Stimulated activated effector memory CD8-positive, alpha-beta T cell treated with anti-CD3 and anti-CD28 coated beads, Interleukin-12 subunit alpha, Interleukin-12 subunit beta, amount 100 ng/mL, for 72 hours (primary cell): ENCODE measurements around the gene JARID2.

Experiments used
- ATAC-seq: fragments of 150-1000 bp; cut with Tn5 transposase; 2 replicates; pipeline ENCODE4 v1.10.0; 2021
- DNase-seq, 2 donors: peaks; one replicate each; pipeline ENCODE4 v3.0.0; 2021 to 2022; ENCODE audit warnings: low spot score in 2 of 2
- H3K27ac Mint-ChIP-seq: one replicate; pipeline ENCODE4 v1.8.0; 2022; ENCODE audit warnings: mild to moderate bottlenecking, mixed read lengths
- H3K36me3 Mint-ChIP-seq: one replicate; pipeline ENCODE4 v1.8.0; 2022; ENCODE audit warnings: mild to moderate bottlenecking, mixed read lengths
- H3K4me1 Mint-ChIP-seq: one replicate; pipeline ENCODE4 v1.8.0; 2022; ENCODE audit warnings: mixed read lengths
- H3K4me3 Mint-ChIP-seq: one replicate; pipeline ENCODE4 v1.8.0; 2022; ENCODE audit warnings: mild to moderate bottlenecking, mixed read lengths
- H3K9me3 Mint-ChIP-seq: one replicate; pipeline ENCODE4 v1.8.0; 2022; ENCODE audit warnings: mixed read lengths

Gene JARID2

DNA sequence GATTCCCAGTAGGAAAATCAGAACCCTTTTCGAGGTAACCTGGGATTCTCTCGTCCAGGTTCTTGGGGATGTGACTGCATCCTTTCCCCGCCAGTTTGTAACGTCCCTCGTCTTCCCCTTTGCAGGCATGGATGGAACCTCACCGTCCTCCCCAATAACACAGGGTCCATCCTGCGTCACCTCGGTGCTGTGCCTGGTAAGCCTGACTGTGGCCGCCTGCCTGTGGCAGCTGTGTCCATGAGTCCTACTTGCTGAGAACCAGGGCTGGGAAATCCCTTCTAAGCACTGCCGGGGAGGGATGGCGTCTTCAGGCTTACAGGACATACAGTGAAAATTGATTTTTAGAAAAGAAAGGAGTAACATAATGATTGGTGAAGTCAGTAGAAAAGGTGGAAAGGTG, 261.4 kb downstream of the JARID2 start:
- Mint-ChIP-seq H3K36me3 (peaks cover 100% of the 10 kb centered on the region), H3K4me3 (no peak overlapping the region), H3K9me3 (no peaks in the 10 kb centered on the region), H3K27ac (no peak overlapping the region), H3K4me1 (peaks cover 21% of the 10 kb centered on the region)
- no peak for DNase-seq
- no peak for ATAC-seq

GRCh38 chr6:15507746-15508145, 261.9 kb downstream of the JARID2 start:
- Mint-ChIP-seq H3K4me3 (no peak overlapping the region), H3K27ac (no peak overlapping the region), H3K9me3 (no peaks in the 10 kb centered on the region), H3K4me1 (peaks cover 21% of the 10 kb centered on the region), H3K36me3 (peaks cover 100% of the 10 kb centered on the region)
- DNase-seq (no peak), ATAC-seq (no peak)

GRCh38 chr6:15508441-15508871, 262.6 kb downstream of the JARID2 start:
- Mint-ChIP-seq H3K4me3 (no peak overlapping the region), H3K27ac (peak overlapping the region; percentile 81), H3K4me1 (peaks cover 21% of the 10 kb centered on the region), H3K9me3 (no peaks in the 10 kb centered on the region), H3K36me3 (peaks cover 100% of the 10 kb centered on the region)
- no peak for DNase-seq
- no peak for ATAC-seq

- Mint-ChIP-seq H3K4me1 (peaks cover 26% of the 10 kb centered on the region), H3K4me3 (no peak overlapping the region), H3K27ac (peak overlapping the region; percentile 81), H3K36me3 (peaks cover 100% of the 10 kb centered on the region), H3K9me3 (no peaks in the 10 kb centered on the region)
- DNase-seq (no peak), ATAC-seq (no peak)
Observed at GRCh38 chr6:15508931-15509330, 263.1 kb downstream of the JARID2 start.

DNA sequence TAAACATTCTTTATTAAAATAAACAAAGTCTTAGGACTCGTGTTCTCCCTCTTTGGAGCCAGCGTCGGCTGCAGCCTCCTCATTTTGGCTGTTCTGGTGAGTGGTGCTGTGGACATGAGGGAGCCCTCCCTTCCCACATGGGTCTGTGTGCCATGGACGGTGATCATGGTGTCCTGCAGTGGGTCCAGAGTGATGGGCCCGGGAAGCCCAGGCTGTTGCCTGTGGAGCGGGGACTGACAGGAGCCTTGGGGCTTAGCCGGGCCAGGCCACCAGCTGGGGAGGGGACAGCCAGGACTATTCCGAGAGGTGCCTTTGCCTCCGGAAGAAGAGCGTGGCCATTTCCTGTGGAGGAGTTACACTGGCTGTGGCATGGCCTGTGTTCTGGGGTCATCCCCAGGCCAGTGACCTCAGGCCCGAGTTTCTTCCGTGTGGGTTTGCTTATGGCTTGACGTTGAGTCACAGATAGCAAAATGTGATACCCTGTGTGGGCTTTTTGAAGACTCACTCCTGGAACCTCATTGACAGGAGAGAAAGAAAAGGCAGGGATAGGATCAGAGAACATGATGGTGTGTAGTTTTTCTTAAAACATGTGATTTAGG, 263.6 kb downstream of the JARID2 start:
- Mint-ChIP-seq H3K36me3 (peaks cover 100% of the 10 kb centered on the region), H3K4me1 (peaks cover 27% of the 10 kb centered on the region), H3K4me3 (no peak overlapping the region), H3K27ac (peak overlapping the region; percentile 81), H3K9me3 (no peaks in the 10 kb centered on the region)
- ATAC-seq (no peak), DNase-seq (no peak)

GRCh38 chr6:15510121-15510520, 264.3 kb downstream of the JARID2 start:
- no peak for DNase-seq
- ATAC-seq, result no peak
- H3K4me3 Mint-ChIP-seq, result no peak overlapping the region
- peak overlapping the region; percentile 81 for H3K27ac Mint-ChIP-seq
- peaks cover 21% of the 10 kb centered on the region for H3K4me1 Mint-ChIP-seq
- H3K9me3 Mint-ChIP-seq, result no peaks in the 10 kb centered on the region
- peaks cover 100% of the 10 kb centered on the region for H3K36me3 Mint-ChIP-seq

GRCh38 chr6:15510536-15511247, 264.8 kb downstream of the JARID2 start:
- Mint-ChIP-seq H3K4me3 (no peak overlapping the region), H3K27ac (peak overlapping the region; percentile 81), H3K4me1 (peaks cover 21% of the 10 kb centered on the region), H3K36me3 (peaks cover 100% of the 10 kb centered on the region), H3K9me3 (no peaks in the 10 kb centered on the region)
- no peak for ATAC-seq
- DNase-seq, result no peak

- H3K36me3 Mint-ChIP-seq, result peaks cover 100% of the 10 kb centered on the region
- no peak overlapping the region for H3K4me3 Mint-ChIP-seq
- no peak for ATAC-seq
- no peak for DNase-seq
- peak overlapping the region; percentile 83 for H3K27ac Mint-ChIP-seq
- peaks cover 21% of the 10 kb centered on the region for H3K4me1 Mint-ChIP-seq
- no peaks in the 10 kb centered on the region for H3K9me3 Mint-ChIP-seq
Observed at GRCh38 chr6:15511248-15512125, 265.6 kb downstream of the JARID2 start.

DNA sequence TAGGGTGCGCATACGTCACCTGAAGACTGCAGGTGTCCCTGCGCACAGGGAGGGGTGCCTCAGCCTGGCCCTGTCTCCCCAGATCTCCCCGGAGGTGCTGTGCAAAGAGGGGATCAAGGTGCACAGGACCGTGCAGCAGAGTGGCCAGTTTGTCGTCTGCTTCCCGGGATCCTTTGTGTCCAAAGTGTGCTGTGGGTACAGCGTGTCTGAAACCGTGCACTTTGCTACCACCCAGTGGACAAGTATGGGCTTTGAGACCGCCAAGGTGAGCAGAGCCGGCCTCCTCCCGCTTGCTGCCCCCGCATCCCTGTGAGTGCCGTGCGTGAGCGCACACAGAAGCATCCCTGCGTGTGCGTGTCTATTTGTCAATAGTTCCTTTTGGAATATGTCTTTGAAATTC, 266.3 kb downstream of the JARID2 start:
- Mint-ChIP-seq H3K4me3 (no peak overlapping the region), H3K36me3 (peaks cover 100% of the 10 kb centered on the region), H3K4me1 (peaks cover 20% of the 10 kb centered on the region), H3K27ac (peak overlapping the region; percentile 83), H3K9me3 (no peaks in the 10 kb centered on the region)
- no peak for ATAC-seq
- no peak for DNase-seq

DNA sequence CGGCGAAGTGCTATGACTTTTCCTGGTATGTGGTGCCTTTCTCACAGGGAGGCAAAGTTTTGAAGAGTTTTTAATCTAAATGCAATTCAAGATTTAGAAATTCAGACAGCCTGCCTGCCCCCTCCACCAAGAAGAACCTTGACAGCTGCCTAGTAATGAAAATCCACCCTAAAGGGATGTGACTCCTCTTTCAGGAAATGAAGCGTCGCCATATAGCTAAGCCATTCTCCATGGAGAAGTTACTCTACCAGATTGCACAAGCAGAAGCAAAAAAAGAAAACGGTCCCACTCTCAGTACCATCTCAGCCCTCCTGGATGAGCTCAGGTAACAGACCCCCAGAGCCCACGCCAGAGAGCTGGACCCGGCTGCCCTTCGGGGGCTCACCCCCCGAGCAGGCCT, 266.9 kb downstream of the JARID2 start:
- no peak for ATAC-seq

DNA sequence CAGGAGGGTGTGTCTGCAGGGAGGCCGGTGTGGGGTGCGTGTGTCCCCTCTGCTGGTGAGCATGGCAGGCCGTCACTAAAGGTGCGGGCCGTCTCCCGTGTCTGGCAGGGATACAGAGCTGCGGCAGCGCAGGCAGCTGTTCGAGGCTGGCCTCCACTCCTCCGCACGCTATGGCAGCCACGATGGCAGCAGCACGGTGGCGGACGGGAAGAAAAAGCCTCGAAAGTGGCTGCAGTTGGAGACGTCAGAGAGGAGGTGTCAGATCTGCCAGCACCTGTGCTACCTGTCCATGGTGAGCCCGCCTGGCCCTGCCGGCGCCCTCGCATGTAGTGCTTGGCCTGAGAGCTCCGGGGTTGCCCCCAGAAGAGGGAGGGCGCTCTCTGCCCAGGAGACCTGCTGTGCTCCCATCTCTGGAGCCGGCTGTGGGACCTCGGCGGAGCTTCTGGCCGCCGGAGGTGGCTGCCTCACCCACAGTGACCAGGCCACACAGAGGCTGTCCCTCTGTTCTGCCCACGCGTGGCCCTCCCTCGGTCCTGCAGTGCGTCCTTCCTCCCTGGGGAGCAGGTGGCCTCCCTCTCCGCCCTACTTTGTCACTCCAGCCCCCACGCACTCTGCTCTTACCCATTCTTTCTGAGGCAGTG, 267.4 kb downstream of the JARID2 start:
- no peak overlapping the region for H3K27ac Mint-ChIP-seq
- no peaks in the 10 kb centered on the region for H3K9me3 Mint-ChIP-seq
- peaks cover 100% of the 10 kb centered on the region for H3K36me3 Mint-ChIP-seq

More for the DNA sequence above, 266.9 kb downstream of the JARID2 start:
- Mint-ChIP-seq H3K27ac (no peak overlapping the region), H3K4me3 (no peak overlapping the region), H3K36me3 (peaks cover 100% of the 10 kb centered on the region), H3K4me1 (peaks cover 16% of the 10 kb centered on the region), H3K9me3 (no peaks in the 10 kb centered on the region)
- DNase-seq, result no peak

DNA sequence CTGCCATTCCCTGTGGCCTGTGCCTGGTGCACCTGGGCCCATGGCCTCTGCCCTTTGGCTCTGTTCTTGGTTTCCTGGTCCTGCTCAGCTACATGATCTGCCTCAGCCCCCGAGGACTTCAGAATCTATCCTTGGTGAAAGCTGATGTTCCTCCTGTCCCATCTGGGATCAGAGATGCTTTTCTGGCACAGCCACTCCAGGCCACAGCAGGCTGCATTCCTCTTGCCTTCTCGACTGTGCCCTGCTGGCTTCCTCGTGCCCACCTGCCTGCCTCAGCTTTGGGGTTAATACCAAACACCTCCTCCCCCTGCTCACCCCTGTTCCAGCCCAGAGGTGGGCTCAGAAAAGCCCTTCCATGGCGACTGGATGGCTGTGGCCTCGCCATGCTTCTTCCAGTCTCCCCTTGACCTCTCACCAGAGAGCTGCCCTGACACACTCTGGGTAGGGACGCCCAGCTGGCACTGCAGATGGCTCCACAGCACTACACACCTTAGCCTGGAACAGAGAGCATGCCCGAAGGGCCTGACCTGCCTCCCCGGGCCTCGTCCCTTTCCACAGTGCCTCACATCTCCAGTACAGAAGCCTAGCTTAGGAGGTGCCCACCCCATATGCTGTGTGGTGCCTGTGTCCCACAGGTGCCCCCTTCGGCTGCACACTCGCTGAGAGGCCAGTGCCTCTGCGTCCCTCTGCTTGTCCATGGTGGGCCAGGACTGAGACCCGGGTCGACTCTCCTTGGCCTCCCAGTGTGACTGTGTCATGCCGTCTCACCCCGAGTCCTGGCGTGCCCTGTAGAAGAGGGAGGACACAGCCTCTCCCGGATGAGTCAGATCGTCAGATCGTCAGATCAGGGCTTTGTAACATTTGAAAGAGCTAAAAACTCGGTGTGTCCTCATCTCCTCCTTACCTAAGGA, 268.2 kb downstream of the JARID2 start:
- peaks cover 16% of the 10 kb centered on the region for H3K4me1 Mint-ChIP-seq
- ATAC-seq, result no peak
- H3K27ac Mint-ChIP-seq, result peak overlapping the region; percentile 87
- H3K9me3 Mint-ChIP-seq, result no peaks in the 10 kb centered on the region
- no peak overlapping the region for H3K4me3 Mint-ChIP-seq
- DNase-seq, result no peak
- peaks cover 100% of the 10 kb centered on the region for H3K36me3 Mint-ChIP-seq

More for the DNA sequence above, 267.4 kb downstream of the JARID2 start:
- Mint-ChIP-seq H3K4me3 (no peak overlapping the region), H3K4me1 (peaks cover 16% of the 10 kb centered on the region)
- ATAC-seq, result no peak
- no peak for DNase-seq

GRCh38 chr6:15515226-15515625, 269.4 kb downstream of the JARID2 start:
- Mint-ChIP-seq H3K27ac (peak overlapping the region; percentile 87), H3K36me3 (peaks cover 100% of the 10 kb centered on the region), H3K4me1 (peaks cover 9% of the 10 kb centered on the region), H3K4me3 (no peak overlapping the region), H3K9me3 (no peaks in the 10 kb centered on the region)
- no peak for DNase-seq
- no peak for ATAC-seq

- Mint-ChIP-seq H3K27ac (peak overlapping the region; percentile 87), H3K4me3 (no peak overlapping the region), H3K4me1 (peaks cover 14% of the 10 kb centered on the region), H3K36me3 (peaks cover 100% of the 10 kb centered on the region), H3K9me3 (no peaks in the 10 kb centered on the region)
- no peak for ATAC-seq
- DNase-seq, result no peak
Observed at GRCh38 chr6:15515660-15516375, 269.9 kb downstream of the JARID2 start.
